ENCODE results near the gene CD180. TPM values are rescaled to one million over a fixed set of nuclear protein-coding genes. Genes with fewer than 3 reads are reported as not detected.

CD180 gene
- total RNA-seq, 2 experiments from 2014 or later, result 14.4 to 15.7 TPM

DNA sequence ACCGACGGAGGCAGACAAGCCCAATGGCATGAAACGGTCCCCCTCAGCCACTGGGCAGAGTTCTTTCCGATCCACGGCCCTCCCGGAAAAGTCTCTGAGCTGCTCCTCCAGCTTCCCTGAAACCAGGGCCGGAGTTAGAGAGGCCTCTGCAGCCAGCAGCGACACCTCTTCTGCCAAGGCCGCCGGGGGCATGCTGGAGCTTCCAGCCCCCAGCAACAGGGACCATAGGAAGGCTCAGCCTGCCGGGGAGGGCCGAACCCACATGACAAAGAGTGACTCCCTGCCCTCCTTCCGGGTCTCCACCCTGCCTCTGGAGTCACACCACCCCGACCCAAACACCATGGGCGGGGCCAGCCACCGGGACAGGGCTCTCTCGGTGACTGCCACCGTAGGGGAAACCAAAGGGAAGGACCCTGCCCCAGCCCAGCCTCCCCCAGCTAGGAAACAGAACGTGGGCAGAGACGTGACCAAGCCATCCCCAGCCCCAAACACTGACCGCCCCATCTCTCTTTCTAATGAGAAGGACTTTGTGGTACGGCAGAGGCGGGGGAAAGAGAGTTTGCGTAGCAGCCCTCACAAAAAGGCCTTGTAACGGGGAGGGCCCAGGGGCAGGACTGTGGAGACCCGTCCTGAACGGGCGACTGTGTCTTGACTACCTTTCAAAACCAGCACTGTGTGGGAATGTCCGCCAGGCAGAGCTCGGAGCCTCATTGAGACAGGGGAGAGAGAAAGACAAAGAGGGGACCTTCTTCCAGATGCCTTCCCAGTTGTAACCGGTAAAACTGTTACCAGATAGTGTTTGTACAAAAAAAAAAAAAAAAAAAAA, 29.9 kb downstream of the CD180 start:
- H3K9me3 ChIP-seq (ENCODE audit: low read length), result no peaks in the 10 kb centered on the region
- no peaks in the 10 kb centered on the region for H3K79me2 ChIP-seq (ENCODE audit: insufficient read depth, low read depth, low read length)
- H3K9me2 ChIP-seq (ENCODE audit: insufficient read depth, low read length), result no peaks in the 10 kb centered on the region
- ChIA-PET POLR2A (interaction anchor here (0.7 to 5.4 kb wide), 5 partner anchors 9 to 40 kb away, joined by 3 to 48 read pairs (median 4); no protein-coding TSS in a partner anchor), CTCF (ENCODE audit: unreplicated experiment) (interaction anchor here (0.9 kb wide), 1 partner anchor 42 kb away, joined by 4 read pairs; no protein-coding TSS in a partner anchor)
- H3K27ac ChIP-seq (ENCODE audit: low read depth, low read length, poor library complexity, severe bottlenecking), result peak overlapping the region; percentile 50
- H3K4me3 ChIP-seq (ENCODE audit: low read depth, low read length, poor library complexity, severe bottlenecking), result peak overlapping the region; percentile 28
- no peaks in the 10 kb centered on the region for H4K20me1 ChIP-seq (ENCODE audit: insufficient read depth, low read length)
- H3K4me2 ChIP-seq (ENCODE audit: low read length), result peak overlapping the region; percentile 66
- peak overlapping the region; percentile 97 for H2AFZ ChIP-seq (ENCODE audit: low read length)
- TF ChIP-seq EZH2phosphoT487 (IDR thresholded peaks at IDR 0.05; ENCODE audit: borderline replicate concordance, low read depth, low read length), result no peak
- TF ChIP-seq, protein P1, sequence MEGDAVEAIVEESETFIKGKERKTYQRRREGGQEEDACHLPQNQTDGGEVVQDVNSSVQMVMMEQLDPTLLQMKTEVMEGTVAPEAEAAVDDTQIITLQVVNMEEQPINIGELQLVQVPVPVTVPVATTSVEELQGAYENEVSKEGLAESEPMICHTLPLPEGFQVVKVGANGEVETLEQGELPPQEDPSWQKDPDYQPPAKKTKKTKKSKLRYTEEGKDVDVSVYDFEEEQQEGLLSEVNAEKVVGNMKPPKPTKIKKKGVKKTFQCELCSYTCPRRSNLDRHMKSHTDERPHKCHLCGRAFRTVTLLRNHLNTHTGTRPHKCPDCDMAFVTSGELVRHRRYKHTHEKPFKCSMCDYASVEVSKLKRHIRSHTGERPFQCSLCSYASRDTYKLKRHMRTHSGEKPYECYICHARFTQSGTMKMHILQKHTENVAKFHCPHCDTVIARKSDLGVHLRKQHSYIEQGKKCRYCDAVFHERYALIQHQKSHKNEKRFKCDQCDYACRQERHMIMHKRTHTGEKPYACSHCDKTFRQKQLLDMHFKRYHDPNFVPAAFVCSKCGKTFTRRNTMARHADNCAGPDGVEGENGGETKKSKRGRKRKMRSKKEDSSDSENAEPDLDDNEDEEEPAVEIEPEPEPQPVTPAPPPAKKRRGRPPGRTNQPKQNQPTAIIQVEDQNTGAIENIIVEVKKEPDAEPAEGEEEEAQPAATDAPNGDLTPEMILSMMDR (conservative IDR thresholded peaks at IDR 0.05; ENCODE audit: low read length), result peak; percentile 9; the same call in 1 of the 2 replicates
- H3K4me1 ChIP-seq (ENCODE audit: insufficient read depth, low read length, poor library complexity, severe bottlenecking), result peaks cover 17% of the 10 kb centered on the region
- intact Hi-C loops (cut with micrococcal nuclease; ENCODE audit: unreplicated experiment), result loop anchor here (1.0 kb wide), 1 partner anchor 43 kb away; no protein-coding TSS in a partner anchor
- BruUV-seq (replicated peaks), result no TSS peak
- DNase-seq (ENCODE audit: low spot score), result peak; percentile 36
- no peaks in the 10 kb centered on the region for H3K36me3 ChIP-seq (ENCODE audit: insufficient read depth, low read length)

DNA sequence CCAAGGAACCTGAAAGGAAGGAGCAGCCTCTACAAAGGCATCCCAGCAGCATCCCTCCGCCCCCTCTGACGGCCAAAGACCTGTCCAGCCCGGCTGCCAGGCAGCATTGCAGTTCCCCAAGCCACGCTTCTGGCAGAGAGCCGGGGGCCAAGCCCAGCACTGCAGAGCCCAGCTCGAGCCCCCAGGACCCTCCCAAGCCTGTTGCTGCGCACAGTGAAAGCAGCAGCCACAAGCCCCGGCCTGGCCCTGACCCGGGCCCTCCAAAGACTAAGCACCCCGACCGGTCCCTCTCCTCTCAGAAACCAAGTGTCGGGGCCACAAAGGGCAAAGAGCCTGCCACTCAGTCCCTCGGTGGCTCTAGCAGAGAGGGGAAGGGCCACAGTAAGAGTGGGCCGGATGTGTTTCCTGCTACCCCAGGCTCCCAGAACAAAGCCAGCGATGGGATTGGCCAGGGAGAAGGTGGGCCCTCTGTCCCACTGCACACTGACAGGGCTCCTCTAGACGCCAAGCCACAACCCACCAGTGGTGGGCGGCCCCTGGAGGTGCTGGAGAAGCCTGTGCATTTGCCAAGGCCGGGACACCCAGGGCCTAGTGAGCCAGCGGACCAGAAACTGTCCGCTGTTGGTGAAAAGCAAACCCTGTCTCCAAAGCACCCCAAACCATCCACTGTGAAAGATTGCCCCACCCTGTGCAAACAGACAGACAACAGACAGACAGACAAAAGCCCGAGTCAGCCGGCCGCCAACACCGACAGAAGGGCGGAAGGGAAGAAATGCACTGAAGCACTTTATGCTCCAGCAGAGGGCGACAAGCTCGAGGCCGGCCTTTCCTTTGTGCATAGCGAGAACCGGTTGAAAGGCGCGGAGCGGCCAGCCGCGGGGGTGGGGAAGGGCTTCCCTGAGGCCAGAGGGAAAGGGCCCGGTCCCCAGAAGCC, 30.8 kb downstream of the CD180 start:
- CTCF ChIA-PET (ENCODE audit: unreplicated experiment), result interaction anchor here (0.9 to 1.2 kb wide), 2 partner anchors 41 to 43 kb away, joined by 3 to 4 read pairs; no protein-coding TSS in a partner anchor
- no peaks in the 10 kb centered on the region for H3K9me3 ChIP-seq (ENCODE audit: low read length)
- POLR2A ChIA-PET, result interaction anchor here (0.7 to 5.4 kb wide), 3 partner anchors 10 to 41 kb away, joined by 3 to 48 read pairs (median 3); no protein-coding TSS in a partner anchor
- H3K79me2 ChIP-seq (ENCODE audit: insufficient read depth, low read depth, low read length), result no peaks in the 10 kb centered on the region
- no peaks in the 10 kb centered on the region for H4K20me1 ChIP-seq (ENCODE audit: insufficient read depth, low read length)
- H3K4me2 ChIP-seq (ENCODE audit: low read length), result peak overlapping the region; percentile 66
- peak; percentile 89 for DNase-seq (ENCODE audit: low spot score)
- TF ChIP-seq, protein P1 (conservative IDR thresholded peaks at IDR 0.05; ENCODE audit: low read length), result peak; percentile 84
- TF ChIP-seq EZH2phosphoT487 (IDR thresholded peaks at IDR 0.05; ENCODE audit: borderline replicate concordance, low read depth, low read length), result no peak
- H3K4me1 ChIP-seq (ENCODE audit: insufficient read depth, low read length, poor library complexity, severe bottlenecking), result peaks cover 17% of the 10 kb centered on the region
- no peaks in the 10 kb centered on the region for H3K9me2 ChIP-seq (ENCODE audit: insufficient read depth, low read length)
- H2AFZ ChIP-seq (ENCODE audit: low read length), result peak overlapping the region; percentile 97
- peak overlapping the region; percentile 28 for H3K4me3 ChIP-seq (ENCODE audit: low read depth, low read length, poor library complexity, severe bottlenecking)
- H3K36me3 ChIP-seq (ENCODE audit: insufficient read depth, low read length), result no peaks in the 10 kb centered on the region
- intact Hi-C loops (cut with micrococcal nuclease; ENCODE audit: unreplicated experiment), result loop anchor here (1.0 kb wide), 1 partner anchor 44 kb away; no protein-coding TSS in a partner anchor
- BruUV-seq (replicated peaks), result no TSS peak
- H3K27ac ChIP-seq (ENCODE audit: low read depth, low read length, poor library complexity, severe bottlenecking), result peak overlapping the region; percentile 50

Measured in OCI-LY7 (cell line).